HG03064 (cell line): ENCODE data around the gene SHISAL2B.
"Not testable (repeated sequence)": the region's sequence is repeated elsewhere in the genome, so short reads cannot be mapped to it uniquely, and the experiment has no call there.

Source experiments
- ATAC-seq: cut with Tn5 transposase; IDR thresholded peaks from one replicate; pipeline ENCODE4 v1.9.1; 2021; ENCODE audit warnings: low read depth; ENCODE audit not compliant: unreplicated experiment

The SHISAL2B gene

GRCh38 chr5:64690417-64691151, at the start of gene SHISAL2B:
Gene SHISAL2B, plus strand, starts transcription at chr5:64690503. Its CDS starts 121 bp downstream, at chr5:64690624.
- ATAC-seq, result no peak

GRCh38 chr5:64644831-64645230, 45.5 kb upstream of the SHISAL2B start:
- no peak for ATAC-seq

- ATAC-seq, result no peak
Measured at GRCh38 chr5:64646169-64646568, 44.1 kb upstream of the SHISAL2B start.

DNA sequence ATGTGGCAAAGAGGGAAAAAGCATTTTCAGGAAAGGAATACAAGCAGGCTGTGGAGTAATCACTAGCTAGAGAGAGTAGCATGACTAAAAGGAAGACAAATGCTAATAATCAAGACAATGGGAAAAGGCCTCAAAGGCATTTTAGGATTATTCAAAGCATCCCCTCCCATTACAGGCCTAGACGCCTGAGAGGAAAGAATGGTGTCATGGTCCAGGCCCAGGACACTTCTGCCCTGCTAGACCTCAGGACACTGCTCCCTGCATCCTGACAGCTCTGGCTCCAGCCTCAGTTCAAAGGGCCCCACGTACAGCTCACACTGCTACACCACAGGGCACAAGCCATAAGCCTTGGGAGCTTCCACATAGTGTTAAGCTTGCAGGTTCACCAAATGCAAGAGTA, 40.8 kb upstream of the SHISAL2B start:
- no peak for ATAC-seq

DNA sequence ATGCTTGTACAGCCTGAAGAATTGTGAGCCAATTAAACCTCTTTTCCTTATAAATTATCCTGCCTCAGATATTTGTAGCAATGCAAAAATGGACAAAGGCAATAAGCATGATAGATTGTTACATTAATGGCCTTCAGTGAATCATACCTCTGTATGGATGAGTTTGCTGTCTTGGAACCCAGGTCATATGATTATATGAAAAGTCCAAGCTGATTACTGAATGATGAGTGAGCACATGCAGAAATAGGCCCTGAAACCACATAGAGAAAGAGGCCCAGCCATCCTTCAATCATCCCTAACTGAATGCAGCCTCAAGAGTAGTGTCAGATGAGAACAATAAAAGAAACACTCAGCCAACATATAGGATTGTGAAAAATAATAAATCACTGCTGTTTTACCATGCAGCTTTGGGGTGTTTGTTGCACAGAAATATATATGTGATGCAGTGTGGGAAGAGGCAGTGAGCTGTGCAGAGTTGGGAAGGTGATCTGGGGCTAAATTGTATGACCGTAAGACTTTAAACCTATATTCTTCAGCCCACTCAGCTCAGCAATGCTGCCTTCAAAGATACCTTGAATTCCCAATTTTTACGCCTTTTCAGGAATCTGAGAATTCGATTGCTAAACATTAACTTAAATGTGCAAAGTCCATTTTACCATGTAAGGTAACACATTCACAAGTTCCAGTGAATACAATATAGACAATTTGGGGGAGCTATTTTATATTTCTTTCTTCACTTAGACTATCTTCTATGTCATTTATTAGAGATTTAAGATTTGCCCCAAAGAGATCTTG, 36.3 kb upstream of the SHISAL2B start:
- ATAC-seq, result no peak

DNA sequence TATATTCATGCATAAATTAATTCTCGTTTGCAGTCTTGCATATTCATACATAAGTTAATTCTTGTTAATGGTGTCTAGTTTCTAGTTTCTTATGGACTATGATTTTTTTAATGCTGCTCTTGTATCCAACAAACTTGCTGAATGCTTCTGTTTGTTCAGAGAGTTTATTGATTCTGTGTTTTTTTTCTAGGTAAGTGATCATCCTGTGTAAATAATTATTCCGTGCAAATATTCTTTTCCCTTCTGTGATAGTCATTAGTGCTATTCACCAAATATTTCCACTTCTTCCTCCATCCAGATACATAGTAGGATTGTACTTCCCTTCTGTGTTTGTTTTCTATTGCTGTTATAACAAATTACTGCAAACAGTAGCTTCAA, 35.8 kb upstream of the SHISAL2B start:
- no peak for ATAC-seq

DNA sequence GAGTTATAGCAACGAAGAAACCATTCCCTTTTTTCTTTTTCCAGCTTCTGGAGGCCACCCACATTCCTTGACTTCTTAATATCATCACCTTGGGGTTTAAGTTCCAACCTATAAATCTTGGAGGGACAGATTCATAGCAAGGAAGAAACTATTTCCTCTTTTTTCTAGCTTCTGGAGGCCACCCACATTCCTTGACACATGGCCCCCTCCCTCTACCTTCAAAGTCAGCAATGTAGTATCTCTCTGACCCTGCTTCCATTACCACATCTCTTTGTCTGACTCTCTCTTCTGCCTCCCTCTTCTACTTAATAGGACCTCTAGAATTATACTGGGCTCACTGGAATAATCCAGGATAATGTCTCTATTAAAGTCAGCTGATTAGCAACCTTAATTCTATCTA, 34.7 kb upstream of the SHISAL2B start:
- ATAC-seq, result no peak

- ATAC-seq, result no peak
Measured at GRCh38 chr5:64659289-64659688, 31.0 kb upstream of the SHISAL2B start.

GRCh38 chr5:64663181-64663580, 27.1 kb upstream of the SHISAL2B start:
- ATAC-seq, result not testable (repeated sequence)

GRCh38 chr5:64665243-64665642, 25.1 kb upstream of the SHISAL2B start:
- ATAC-seq, result no peak

DNA sequence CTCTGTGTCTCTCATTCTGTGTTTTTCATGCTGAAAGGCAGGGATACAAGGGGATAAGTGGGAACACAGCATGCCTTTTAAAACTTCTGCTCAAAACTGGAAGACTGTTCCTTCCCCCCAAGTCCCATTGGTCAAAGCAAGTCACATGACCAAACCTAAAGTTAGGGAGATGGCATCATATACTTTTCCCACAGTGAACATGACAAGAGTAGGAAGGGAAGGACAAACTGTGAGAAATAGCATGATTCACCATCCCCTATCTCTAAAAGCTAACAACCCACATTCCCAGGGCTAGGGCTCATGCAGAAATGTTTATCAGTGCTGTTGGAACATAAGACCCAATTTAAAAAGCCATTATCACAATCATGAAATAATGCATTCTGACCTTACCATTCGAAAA, 24.2 kb upstream of the SHISAL2B start:
- no peak for ATAC-seq

DNA sequence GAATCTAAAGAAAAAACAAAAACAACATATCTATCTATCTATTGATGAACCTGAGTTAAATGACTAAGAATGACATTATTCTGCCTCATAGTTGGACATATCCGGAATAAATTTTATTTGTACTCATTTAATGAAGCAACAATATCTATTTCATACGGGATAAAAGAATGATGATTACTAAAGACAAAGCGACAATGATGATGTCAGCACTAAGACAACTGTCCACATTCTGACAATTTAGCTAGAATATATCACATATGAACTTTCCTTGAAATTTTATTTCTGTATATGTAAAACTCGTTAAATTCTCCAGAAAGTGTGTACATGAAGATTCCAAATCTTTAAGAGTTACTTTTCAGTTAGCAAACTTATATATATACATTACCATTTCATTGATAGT, 23.2 kb upstream of the SHISAL2B start:
- ATAC-seq, result no peak

DNA sequence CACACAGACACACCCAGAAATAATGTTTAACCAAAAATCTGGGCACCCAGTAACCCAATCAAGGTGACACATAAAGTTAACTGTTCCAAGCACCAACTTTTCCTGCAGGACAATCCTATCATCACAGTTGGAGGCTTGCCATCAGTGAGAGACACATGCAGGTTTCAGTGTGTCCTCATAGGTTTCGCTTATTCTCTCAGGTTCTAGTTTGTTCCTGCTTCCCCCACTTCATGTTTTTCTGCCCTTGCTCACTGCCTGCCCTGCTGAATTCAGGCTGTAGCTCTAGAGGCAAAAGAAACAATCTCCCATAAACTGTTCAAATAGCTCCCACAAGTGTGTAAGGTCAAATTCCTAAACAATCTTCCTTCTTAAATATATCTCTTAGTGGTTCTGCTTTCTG, 20.0 kb upstream of the SHISAL2B start:
- ATAC-seq, result no peak

GRCh38 chr5:64671678-64672077, 18.6 kb upstream of the SHISAL2B start:
- ATAC-seq, result no peak

GRCh38 chr5:64678374-64678773, 11.9 kb upstream of the SHISAL2B start:
- no peak for ATAC-seq

- ATAC-seq, result no peak
Measured at GRCh38 chr5:64680289-64680688, 10.0 kb upstream of the SHISAL2B start.

- ATAC-seq, result no peak
Measured at GRCh38 chr5:64682608-64683007, 7.7 kb upstream of the SHISAL2B start.

- no peak for ATAC-seq
Measured at GRCh38 chr5:64685866-64686265, 4.4 kb upstream of the SHISAL2B start.

- ATAC-seq, result no peak
Measured at GRCh38 chr5:64688391-64688790, 1.9 kb upstream of the SHISAL2B start.

- no peak for ATAC-seq
Measured at GRCh38 chr5:64688965-64689364, 1.3 kb upstream of the SHISAL2B start.

- no peak for ATAC-seq
Measured at GRCh38 chr5:64690104-64690416, 243 bp upstream of the SHISAL2B start.

DNA sequence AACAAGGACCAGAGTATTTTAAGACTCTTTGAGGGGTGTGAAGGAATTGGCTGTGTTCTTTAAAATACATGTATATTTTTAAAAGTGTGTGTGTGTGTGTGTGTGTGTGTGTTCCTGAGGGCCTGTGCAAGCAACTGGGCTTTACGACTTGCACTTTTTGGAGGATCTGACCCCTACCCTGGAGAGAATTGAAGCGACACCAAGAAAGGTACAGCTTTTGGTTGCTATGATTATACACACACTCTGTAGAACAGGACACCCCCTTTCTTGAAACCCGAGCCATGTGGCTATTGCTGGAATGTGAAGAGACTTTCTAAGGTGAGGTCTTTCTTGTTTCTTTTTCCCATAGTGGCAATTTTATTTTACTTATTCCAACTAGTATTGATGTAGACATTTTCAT, 988 bp downstream of the SHISAL2B start:
- ATAC-seq, result no peak
